DND-41 (cell line): ENCODE data around the gene EPHB2.

ENCODE experiments used
- CTCF ChIP-seq: IDR thresholded peaks from 2 replicates; pipeline ENCODE4 v1.5.1; 2012; ENCODE audit warnings: borderline replicate concordance, low read length, moderate library complexity, mild to moderate bottlenecking; ENCODE audit not compliant: poor library complexity, severe bottlenecking; ENCODE audit errors: extremely low read depth
- EZH2 ChIP-seq: IDR thresholded peaks from 3 replicates; pipeline ENCODE4 v1.6.1; 2012; ENCODE audit warnings: borderline replicate concordance, low read depth, mild to moderate bottlenecking, moderate library complexity, low read length, inconsistent platforms; ENCODE audit not compliant: severe bottlenecking

GRCh38 chr1:22776035-22776613 lies 65.5 kb downstream of the EPHB2 start:
- TF ChIP-seq CTCF (no peak), EZH2 (no peak)
